Thyroid gland (tissue), 4 donors: ENCODE data around the gene TAOK3. TPM values are rescaled to one million over a fixed set of nuclear protein-coding genes. Genes with fewer than 3 reads are reported as not detected.

Experiments used
- DNase-seq, 2 donors: peaks; one replicate each; pipeline ENCODE4 v3.0.0-alpha.2; 2019
- H3K27ac ChIP-seq, 3 donors: fragments of 200-600 bp; sonication (generic); 1 replicate in 2 of 3; 2 replicates in 1 of 3; pipeline ENCODE4 v1.5.1; 2016 to 2019; ENCODE audit warnings: mild to moderate bottlenecking in 1 of 3, moderate library complexity in 1 of 3
- H3K27me3 ChIP-seq: fragments of 200-600 bp; sonication (generic); one replicate; pipeline ENCODE4 v1.5.1; 2019
- H3K36me3 ChIP-seq, 2 donors: fragments of 200-600 bp; sonication (generic); one replicate each; pipeline ENCODE4 v1.5.1; 2016 to 2019
- H3K4me1 ChIP-seq, 2 donors: fragments of 200-600 bp; sonication (generic); one replicate each; pipeline ENCODE4 v1.5.1; 2017 to 2019
- H3K4me3 ChIP-seq, 3 donors: fragments of 200-600 bp; sonication (generic); replicated peaks in 1 of 3; 1 replicate in 2 of 3; 2 replicates in 1 of 3; pipeline ENCODE4 v1.5.1; 2016; ENCODE audit warnings: mild to moderate bottlenecking in 1 of 3
- H3K9me3 ChIP-seq: fragments of 200-600 bp; sonication (generic); one replicate; pipeline ENCODE4 v1.5.1; 2017
- CTCF ChIP-seq, 6 experiments: fragments of 200-600 bp in 3 of 6; fragments of 450-650 bp in 3 of 6; sonication (generic) in 3 of 6; IDR thresholded peaks; one replicate each; pipeline ENCODE4 v1.5.1; 2016 to 2019; ENCODE audit warnings: antibody characterized with exemption in 6 of 6, mild to moderate bottlenecking in 2 of 6, inconsistent platforms in 1 of 6, moderate library complexity in 1 of 6
- POLR2A ChIP-seq, 2 donors: fragments of 450-650 bp; IDR thresholded peaks; one replicate each; pipeline ENCODE4 v1.6.1; 2017; ENCODE audit warnings: antibody characterized with exemption in 2 of 2, mild to moderate bottlenecking in 2 of 2, moderate library complexity in 1 of 2
- WGBS, 2 donors: methylation state at CpG; one replicate each; pipeline ENCODE4 v1.1.5; 2017; 5-methylcytosine and 5-hydroxymethylcytosine counted together
- intact Hi-C: fragments of 100-400 bp; cut with DNase I; formaldehyde crosslinking; loops from one replicate; pipeline ENCODE4 v1.15.1; 2023
- total RNA-seq, 4 donors: library from RNA; depleted of rRNA; stranded (reverse); fragments of >200 nt; gene quantifications; one replicate each; pipeline ENCODE4 v1.2.3, GENCODE V29; 2016

Gene TAOK3
- total RNA-seq, 4 donors from 2014 or later, result 38.4 to 65.3 (median 50.2) TPM

- WGBS, 2 donors, result 57 to 69% methylated on average over 5 of the region's 5 CpGs
- no peaks in the 10 kb centered on the region for H3K27me3 ChIP-seq
- H3K9me3 ChIP-seq, result no peaks in the 10 kb centered on the region
- H3K4me3 ChIP-seq, result peak overlapping the region in 2 of 3 donors; percentile 75 to 80
- peaks cover 22 to 36% of the 10 kb centered on the region in 2 donors for H3K4me1 ChIP-seq
- H3K27ac ChIP-seq, result peak overlapping the region; percentile 68 to 83 (median 78)
- no peak for DNase-seq
- intact Hi-C loops, result no loop called here
- TF ChIP-seq CTCF (IDR thresholded peaks at IDR 0.05) (no peak), POLR2A (IDR thresholded peaks at IDR 0.05) (no peak)
- H3K36me3 ChIP-seq, result no peaks in the 10 kb centered on the region
Measured at GRCh38 chr12:118373616-118374015, 909 bp upstream of the TAOK3 start.

- WGBS, 2 donors, result 0 to 1% methylated on average over 21 to 31 of the region's 60 CpGs
- Histone ChIP-seq H3K27me3 (no peaks in the 10 kb centered on the region), H3K9me3 (no peaks in the 10 kb centered on the region), H3K27ac (peak overlapping the region in 2 of 3 donors; percentile 69 to 72), H3K4me3 (peak overlapping the region; percentile 80 to 88 (median 84)), H3K36me3 (no peaks in the 10 kb centered on the region), H3K4me1 (peaks cover 14 to 25% of the 10 kb centered on the region in 2 donors)
- intact Hi-C loops, result no loop called here
- DNase-seq, result peak; percentile 46 to 52
- TF ChIP-seq CTCF (IDR thresholded peaks at IDR 0.05) (no peak), POLR2A (IDR thresholded peaks at IDR 0.05) (no peak)
Measured at GRCh38 chr12:118371321-118372282, 1.1 kb downstream of the TAOK3 start.

GRCh38 chr12:118370601-118371000 is 2.1 kb downstream of the TAOK3 start:
- peak overlapping the region in 2 of 3 donors; percentile 22 to 69 for H3K27ac ChIP-seq
- 38 to 42% methylated on average over 3 of the region's 3 CpGs for WGBS, 2 donors
- H3K4me1 ChIP-seq, result peaks cover 14 to 22% of the 10 kb centered on the region in 2 donors
- H3K9me3 ChIP-seq, result no peaks in the 10 kb centered on the region
- TF ChIP-seq POLR2A (IDR thresholded peaks at IDR 0.05) (no peak), CTCF (IDR thresholded peaks at IDR 0.05) (no peak)
- intact Hi-C loops, result no loop called here
- peak overlapping the region in 1 of 3 donors; percentile 80 for H3K4me3 ChIP-seq
- H3K27me3 ChIP-seq, result no peaks in the 10 kb centered on the region
- no peaks in the 10 kb centered on the region for H3K36me3 ChIP-seq
- no peak for DNase-seq

GRCh38 chr12:118368821-118369220 is 3.9 kb downstream of the TAOK3 start:
- intact Hi-C loops, result no loop called here
- WGBS, 2 donors, result 96 to 97% methylated on average over 4 of the region's 4 CpGs
- no peak for DNase-seq
- TF ChIP-seq CTCF (IDR thresholded peaks at IDR 0.05) (no peak), POLR2A (IDR thresholded peaks at IDR 0.05) (no peak)
- Histone ChIP-seq H3K36me3 (no peaks in the 10 kb centered on the region), H3K27me3 (no peaks in the 10 kb centered on the region), H3K9me3 (no peaks in the 10 kb centered on the region), H3K4me1 (peaks cover 14 to 19% of the 10 kb centered on the region in 2 donors), H3K4me3 (no peak overlapping the region), H3K27ac (no peak overlapping the region)

- TF ChIP-seq CTCF (IDR thresholded peaks at IDR 0.05) (no peak), POLR2A (IDR thresholded peaks at IDR 0.05) (no peak)
- no peak overlapping the region for H3K27ac ChIP-seq
- H3K4me3 ChIP-seq, result no peak overlapping the region
- no peaks in the 10 kb centered on the region for H3K36me3 ChIP-seq
- no peak for DNase-seq
- intact Hi-C loops, result no loop called here
- no peaks in the 10 kb centered on the region for H3K27me3 ChIP-seq
- WGBS, 2 donors, result 93 to 96% methylated on average over 4 of the region's 4 CpGs
- H3K4me1 ChIP-seq, result peaks cover 11 to 26% of the 10 kb centered on the region in 2 donors
- H3K9me3 ChIP-seq, result no peaks in the 10 kb centered on the region
Measured at GRCh38 chr12:118361889-118362288, 10.8 kb downstream of the TAOK3 start.
